HCT116 (cell line): ENCODE data around the gene CTNNB1. TPM values are rescaled to one million over a fixed set of nuclear protein-coding genes. Genes with fewer than 3 reads are reported as not detected.

Experiments used
- ATAC-seq: fragments of 200-7000 bp; cut with Tn5 transposase; 2 replicates; pipeline ENCODE4 v1.9.1; 2020; ENCODE audit warnings: mild to moderate bottlenecking, moderate library complexity
- BruUV-seq: library from RNA; stranded (reverse); fragments of 400-500 nt; replicated peaks from 2 replicates; lab custom pipeline; 2021; lab: Mats Ljungman, UMichigan
- CTCF ChIA-PET: fragments of 300-600 bp; sonication (Branson Sonifier 250); formaldehyde crosslinking; loops from one replicate; lab custom pipeline; 2021; ENCODE audit warnings: antibody characterized with exemption; lab: Charles Lee
- POLR2A ChIA-PET: fragments of 300-600, 350-600 bp; sonication (Branson Sonifier 250); formaldehyde crosslinking; loops from one replicate; lab custom pipeline; 2021; ENCODE audit warnings: antibody characterized with exemption; lab: Charles Lee
- RAD21 ChIA-PET, 2 experiments: fragments of 300-600 bp; sonication (Branson Sonifier 250); formaldehyde crosslinking; loops; one replicate each; lab custom pipeline; 2023; ENCODE audit warnings: low total read pairs in 2 of 2; ENCODE audit not compliant: uncharacterized antibody in 2 of 2, unreplicated experiment in 2 of 2, low non-redundant PET in 1 of 2; lab: Charles Lee
- DNase-seq: peaks from one replicate; pipeline ENCODE4 v3.0.0-alpha.2; 2010; ENCODE audit warnings: low read depth, low spot score
- H2AFZ ChIP-seq: fragments of 200-600 bp; shearing (Covaris generic), sonication (generic); 2 replicates; pipeline ENCODE4 v1.6.1; 2017; ENCODE audit warnings: low read depth, mixed run types, mixed read lengths, antibody characterized with exemption, low read length; ENCODE audit not compliant: poor library complexity, severe bottlenecking
- H3K27ac ChIP-seq: 2 replicates; pipeline ENCODE4 v1.5.1; 2012; ENCODE audit warnings: low read depth, low read length
- H3K27me3 ChIP-seq: fragments of 200-600 bp; sonication (generic); 2 replicates; pipeline ENCODE4 v1.6.1; 2016; ENCODE audit warnings: mixed run types, low read length, mixed read lengths; ENCODE audit not compliant: insufficient read depth
- H3K36me3 ChIP-seq, 2 experiments: fragments of 200-500 bp in 1 of 2; fragments of 200-600 bp in 1 of 2; sonication (Bioruptor generic) in 1 of 2; sonication (generic) in 1 of 2; 2 replicates each; pipeline versions ENCODE4 v1.5.1 to v1.6.1; 2014 to 2016; ENCODE audit warnings: low read length in 2 of 2, inconsistent platforms in 1 of 2, mixed read lengths in 1 of 2, mixed run types in 1 of 2; ENCODE audit not compliant: insufficient read depth in 2 of 2, control insufficient read depth in 1 of 2
- H3K4me1 ChIP-seq, 2 experiments: fragments of 200-600 bp in 1 of 2; sonication (generic) in 1 of 2; 2 replicates each; pipeline versions ENCODE4 v1.5.1 to v1.6.1; 2012 to 2017; ENCODE audit warnings: low read length in 2 of 2, inconsistent platforms in 1 of 2, mild to moderate bottlenecking in 1 of 2, mixed read lengths in 1 of 2, mixed run types in 1 of 2, moderate library complexity in 1 of 2; ENCODE audit not compliant: insufficient read depth in 2 of 2, control insufficient read depth in 1 of 2
- H3K4me2 ChIP-seq: fragments of 200-600 bp; sonication (generic); 2 replicates; pipeline ENCODE4 v1.6.1; 2017; ENCODE audit warnings: mixed run types, low read length, mixed read lengths
- H3K4me3 ChIP-seq, 2 experiments: fragments of 200-600 bp in 1 of 2; sonication (generic) in 1 of 2; replicated peaks in 1 of 2; 2 replicates each; pipeline ENCODE4 v1.5.1; 2011 to 2016; ENCODE audit warnings: low read length in 2 of 2, control low read depth in 1 of 2, low read depth in 1 of 2, mild to moderate bottlenecking in 1 of 2, mixed read lengths in 1 of 2, mixed run types in 1 of 2
- H3K79me2 ChIP-seq: fragments of 200-600 bp; sonication (generic); 2 replicates; pipeline ENCODE4 v1.6.1; 2017; ENCODE audit warnings: mild to moderate bottlenecking, mixed run types, low read length, moderate library complexity, mixed read lengths; ENCODE audit not compliant: insufficient read depth
- H3K9ac ChIP-seq: fragments of 200-600 bp; sonication (generic); 2 replicates; pipeline ENCODE4 v1.6.1; 2016; ENCODE audit warnings: low read length, mixed read lengths
- H3K9me2 ChIP-seq: fragments of 200-600 bp; sonication (generic), shearing (Covaris generic); 2 replicates; pipeline ENCODE4 v1.6.1; 2017; ENCODE audit warnings: mixed run types, mild to moderate bottlenecking, moderate library complexity; ENCODE audit not compliant: insufficient read depth
- H3K9me3 ChIP-seq, 2 experiments: fragments of 200-500 bp in 1 of 2; fragments of 200-600 bp in 1 of 2; sonication (Bioruptor generic) in 1 of 2; sonication (generic) in 1 of 2; 2 replicates each; pipeline ENCODE4 v1.6.1; 2014 to 2017; ENCODE audit warnings: low read length in 2 of 2, mixed read lengths in 2 of 2, inconsistent platforms in 1 of 2, low read depth in 1 of 2, mild to moderate bottlenecking in 1 of 2, mixed run types in 1 of 2, moderate library complexity in 1 of 2; ENCODE audit not compliant: control insufficient read depth in 1 of 2, insufficient read depth in 1 of 2
- H4K20me1 ChIP-seq: fragments of 200-600 bp; sonication (generic), shearing (Covaris generic); 2 replicates; pipeline ENCODE4 v1.6.1; 2017; ENCODE audit warnings: mixed run types, mild to moderate bottlenecking, moderate library complexity; ENCODE audit not compliant: insufficient read depth
- ATF3 ChIP-seq: IDR thresholded peaks from 2 replicates; pipeline ENCODE4 v1.6.1; 2012
- CEBPB ChIP-seq: IDR thresholded peaks from 2 replicates; pipeline ENCODE4 v1.6.1; 2012; ENCODE audit warnings: low read depth
- CTCF ChIP-seq, 3 experiments: fragments of 200-600 bp in 1 of 3; sonication (generic) in 1 of 3; IDR thresholded peaks in 2 of 3; conservative IDR thresholded peaks in 1 of 3; 2 replicates each; pipeline ENCODE4 v1.5.1; 2012 to 2017; ENCODE audit warnings: low read depth in 2 of 3, low read length in 2 of 3, antibody characterized with exemption in 1 of 3, borderline replicate concordance in 1 of 3, control low read depth in 1 of 3, mild to moderate bottlenecking in 1 of 3, mixed read lengths in 1 of 3, mixed run types in 1 of 3, moderate library complexity in 1 of 3; ENCODE audit not compliant: insufficient read depth in 1 of 3
- FOSL1 ChIP-seq: IDR thresholded peaks from 2 replicates; pipeline ENCODE4 v1.6.1; 2012; ENCODE audit warnings: low read depth
- MAX ChIP-seq: IDR thresholded peaks from 2 replicates; pipeline ENCODE4 v1.6.1; 2012
- POLR2AphosphoS5 ChIP-seq: IDR thresholded peaks from 2 replicates; pipeline ENCODE4 v1.6.1; 2011; ENCODE audit warnings: mild to moderate bottlenecking, low read depth, low read length, moderate library complexity
- intact Hi-C: fragments of 100-400 bp; cut with micrococcal nuclease; formaldehyde crosslinking; loops from 2 replicates; pipeline ENCODE4 v1.10.0; 2022
- total RNA-seq: library from RNA; stranded (reverse); gene quantifications from one replicate; pipeline ENCODE4 v1.2.1, GENCODE V29; 2021; ENCODE audit not compliant: unreplicated experiment

CTNNB1 gene
- total RNA-seq, 1 experiment from 2014 or later: 265 TPM

- CTCF ChIA-PET: no interaction called here
- no peaks in the 10 kb centered on the region for H3K27me3 ChIP-seq
- H4K20me1 ChIP-seq: no peaks in the 10 kb centered on the region; the same call in 1 of the 2 replicates
- H3K4me3 ChIP-seq: no peak overlapping the region
- no peak for DNase-seq
- no peaks in the 10 kb centered on the region for H3K9me2 ChIP-seq
- peaks cover 0 to 4% of the 10 kb centered on the region in 2 experiments; a peak in 1 of 4 replicates for H3K4me1 ChIP-seq
- no peak overlapping the region for H3K27ac ChIP-seq
- H2AFZ ChIP-seq: no peak overlapping the region
- no peaks in the 10 kb centered on the region for H3K79me2 ChIP-seq
- H3K36me3 ChIP-seq: peaks cover 0 to 2% of the 10 kb centered on the region in 2 experiments; a peak in 2 of 4 replicates
- RAD21 ChIA-PET: no interaction called here
- H3K9ac ChIP-seq: no peak overlapping the region
- intact Hi-C loops: no loop called here
- POLR2A ChIA-PET: interaction anchor here (1.4 kb wide), 1 partner anchor 45 kb away, joined by 3 read pairs; the partner anchor contains the start of gene CTNNB1
- TF ChIP-seq POLR2AphosphoS5 (0 out of 2 replicates have a peak, but pooled peaks have one; percentile 5), ATF3 (no peak), MAX (no peak), CTCF (IDR thresholded peaks at IDR 0.05 in 2 of 3, conservative IDR thresholded peaks at IDR 0.05 in 1 of 3; ENCODE audit: borderline replicate concordance in 1 of 3, insufficient read depth in 1 of 3, low read depth in 2 of 3, low read length in 2 of 3) (no peak), FOSL1 (no peak), CEBPB (no peak)
- no TSS peak for BruUV-seq
- H3K4me2 ChIP-seq: no peak overlapping the region
- ATAC-seq: no peak
- no peaks in the 10 kb centered on the region for H3K9me3 ChIP-seq
Measured at GRCh38 chr3:41244620-41245336, 45.5 kb downstream of the CTNNB1 start.
